ENCODE data around the gene KLHL26. TPM values are rescaled to one million over a fixed set of nuclear protein-coding genes. Genes with fewer than 3 reads are reported as not detected.
A peak's percentile ranks its signal among the peaks of the same experiment; 100 is the strongest.

The KLHL26 gene
- total RNA-seq, 1 donor from 2014 or later: 2.1 TPM

DNA sequence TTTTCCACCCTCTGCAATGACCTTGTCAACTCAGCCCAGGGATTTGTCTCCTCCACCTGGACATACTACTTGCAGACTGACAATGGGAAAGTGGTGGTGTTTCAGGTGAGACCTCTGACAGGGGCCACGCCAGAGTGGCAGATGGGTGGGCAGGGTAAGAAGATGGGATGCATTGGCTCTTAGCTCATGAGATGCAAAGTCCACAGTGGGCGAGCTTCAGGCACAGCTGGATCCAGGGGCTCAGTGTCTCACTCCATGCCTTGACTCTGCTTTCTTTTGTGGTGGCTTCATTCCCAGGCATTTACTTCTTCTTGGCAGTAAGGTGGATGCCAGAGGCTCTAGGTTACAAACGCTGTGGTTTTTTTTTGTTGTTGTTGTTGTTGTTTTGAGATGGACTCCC, 20.8 kb upstream of the KLHL26 start:
- DNase-seq: no peak

GRCh38 chr19:18617562-18617961, 19.3 kb upstream of the KLHL26 start:
- no peak for DNase-seq

DNA sequence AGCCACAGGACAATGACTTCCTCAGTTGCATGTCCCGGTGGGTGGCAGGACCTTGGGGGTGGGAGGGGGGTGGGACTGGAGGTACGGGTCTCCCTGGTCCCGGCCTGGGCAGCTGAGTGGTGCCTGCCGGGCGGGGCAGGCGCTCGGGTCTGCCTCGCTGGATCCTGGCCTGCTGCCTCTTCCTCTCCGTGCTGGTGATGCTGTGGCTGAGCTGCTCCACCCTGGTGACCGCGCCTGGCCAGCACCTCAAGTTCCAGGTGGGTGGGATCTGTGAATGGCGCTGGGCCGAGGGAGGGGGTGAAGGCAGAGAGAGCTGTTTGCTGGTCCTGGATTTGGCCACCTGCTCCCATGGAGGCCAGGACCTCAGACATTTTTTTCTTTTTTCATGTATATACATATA, 18.6 kb upstream of the KLHL26 start:
- no peak for DNase-seq

- no peak for DNase-seq
Observed at GRCh38 chr19:18620311-18620710, 16.5 kb upstream of the KLHL26 start.

DNA sequence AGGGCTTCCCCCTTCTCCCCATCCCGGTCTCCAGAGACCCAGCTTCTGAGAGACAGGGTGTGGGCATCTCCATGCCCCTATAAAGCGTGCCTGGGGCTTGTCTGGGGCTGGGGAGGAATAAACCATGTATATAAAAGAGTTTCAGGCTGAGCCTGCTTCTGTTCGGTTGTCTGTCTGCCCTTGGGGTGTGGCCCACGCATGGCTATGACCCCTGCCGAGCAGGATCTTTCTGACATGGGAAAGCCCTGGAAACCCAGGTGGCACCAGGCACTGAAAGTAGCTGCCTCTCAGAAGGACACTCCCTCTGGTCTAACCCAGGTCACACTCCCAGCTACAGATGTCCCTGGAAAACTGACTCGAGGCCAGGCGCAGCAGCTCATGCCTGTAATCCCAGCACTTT, 15.9 kb upstream of the KLHL26 start:
- DNase-seq: no peak

DNA sequence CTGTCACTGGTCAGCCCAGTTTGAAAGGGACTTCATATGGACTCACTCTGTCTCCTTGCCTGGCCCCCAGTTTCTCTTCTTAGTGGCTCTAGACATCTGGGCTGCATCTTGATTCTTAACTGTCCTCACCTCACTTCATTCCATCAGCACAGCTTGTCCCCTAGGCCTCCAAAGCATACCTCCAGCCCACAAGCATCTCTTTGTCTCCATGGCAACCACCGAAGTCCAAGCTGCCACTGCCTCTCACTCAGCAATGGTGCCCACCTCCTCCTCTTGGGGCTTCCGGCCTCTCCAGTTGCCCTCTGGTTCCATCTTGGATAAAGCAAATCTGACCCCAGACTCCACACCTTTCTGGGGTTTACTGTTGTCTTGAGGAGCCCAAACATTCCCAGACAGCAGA, 9.9 kb upstream of the KLHL26 start:
- DNase-seq: no peak

- DNase-seq: peak; percentile 37
Observed at GRCh38 chr19:18629166-18630088, 7.4 kb upstream of the KLHL26 start.

- DNase-seq: no peak
Observed at GRCh38 chr19:18633321-18633720, 3.5 kb upstream of the KLHL26 start.

- peak; percentile 58 for DNase-seq
Observed at GRCh38 chr19:18634612-18635297, 2.1 kb upstream of the KLHL26 start.

DNA sequence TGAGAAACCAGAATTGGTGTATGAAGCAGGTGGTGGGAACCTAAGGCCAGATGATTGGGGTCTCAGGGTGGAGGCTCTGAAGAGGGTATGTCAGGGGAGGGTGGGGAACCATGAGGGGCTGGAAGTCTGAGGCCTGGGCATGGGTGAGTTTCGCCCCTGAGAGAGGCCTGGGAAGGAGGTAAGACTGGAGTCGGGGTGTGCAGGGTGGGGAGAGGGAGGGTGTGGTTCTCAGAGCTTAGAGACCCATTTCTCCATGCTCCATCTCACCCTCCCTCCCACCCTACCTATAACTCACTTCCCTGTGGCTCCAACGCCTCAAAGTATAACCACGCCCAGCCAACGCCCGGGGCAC, 1.0 kb upstream of the KLHL26 start:
- no peak for DNase-seq

DNA sequence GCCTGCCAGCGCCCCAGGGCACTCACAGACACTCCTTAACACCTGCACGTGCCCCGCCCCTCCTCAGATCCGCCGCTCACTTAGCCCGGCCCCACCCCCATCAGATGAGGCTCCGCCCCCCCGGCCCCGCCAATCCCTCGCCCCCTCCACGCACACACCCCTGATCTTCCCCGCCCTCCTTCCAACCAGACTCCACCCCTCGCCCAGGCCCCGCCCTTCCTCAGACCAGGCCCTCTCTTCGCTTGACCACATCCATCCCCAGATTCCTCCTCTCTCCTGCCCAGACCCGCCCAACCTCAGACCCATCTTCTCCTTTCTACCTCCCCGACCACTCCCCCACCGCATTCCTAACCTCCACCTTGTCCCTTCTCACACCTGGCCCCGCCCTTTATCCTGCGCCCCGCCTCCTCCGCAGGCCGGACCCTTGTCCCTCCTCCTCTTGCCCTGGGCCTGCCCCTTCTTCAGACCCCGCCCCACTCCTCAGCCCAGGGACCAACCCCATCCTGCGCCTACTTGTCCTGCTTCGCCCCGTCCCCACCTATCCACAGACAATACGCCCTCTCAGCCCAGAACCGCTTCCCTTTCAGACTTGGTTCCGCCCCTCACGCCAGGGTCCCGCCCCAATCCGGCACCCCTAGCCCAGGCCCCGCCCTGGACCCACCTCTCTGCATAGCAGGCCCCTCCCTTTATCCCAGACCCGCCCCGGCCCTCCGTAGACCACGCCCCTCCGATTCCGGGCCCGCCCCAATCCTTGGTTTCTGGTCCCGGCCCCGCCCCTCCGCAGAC, 452 bp upstream of the KLHL26 start:
- peak; percentile 80 for DNase-seq

GRCh38 chr19:18637673-18638630, 1.1 kb downstream of the KLHL26 start:
- DNase-seq: no peak

DNA sequence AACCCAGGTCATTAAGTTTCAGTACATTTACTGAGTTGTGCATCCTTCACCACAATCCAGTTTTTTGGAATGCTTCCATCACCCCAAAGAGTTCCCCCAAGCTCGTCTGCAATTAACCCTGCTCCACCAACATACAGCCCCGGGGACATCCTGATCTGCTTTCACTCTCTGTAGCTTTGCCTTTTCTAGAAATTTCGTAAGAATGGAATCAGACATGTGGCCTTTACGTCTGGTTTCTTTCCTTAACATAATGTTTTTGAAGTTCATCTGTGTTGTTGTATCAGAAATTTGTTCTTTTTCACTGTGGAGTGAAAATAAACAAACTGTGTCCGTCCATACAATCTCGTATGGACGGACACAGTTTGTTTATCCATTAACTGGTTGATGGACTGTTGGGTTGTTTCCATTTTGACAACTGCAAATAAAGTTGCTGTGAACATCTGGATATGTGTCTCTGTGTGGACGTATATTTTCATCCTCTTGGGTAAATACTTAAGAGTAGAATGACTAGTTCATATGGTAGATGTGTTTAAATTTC, 2.9 kb downstream of the KLHL26 start:
- no peak for DNase-seq

DNA sequence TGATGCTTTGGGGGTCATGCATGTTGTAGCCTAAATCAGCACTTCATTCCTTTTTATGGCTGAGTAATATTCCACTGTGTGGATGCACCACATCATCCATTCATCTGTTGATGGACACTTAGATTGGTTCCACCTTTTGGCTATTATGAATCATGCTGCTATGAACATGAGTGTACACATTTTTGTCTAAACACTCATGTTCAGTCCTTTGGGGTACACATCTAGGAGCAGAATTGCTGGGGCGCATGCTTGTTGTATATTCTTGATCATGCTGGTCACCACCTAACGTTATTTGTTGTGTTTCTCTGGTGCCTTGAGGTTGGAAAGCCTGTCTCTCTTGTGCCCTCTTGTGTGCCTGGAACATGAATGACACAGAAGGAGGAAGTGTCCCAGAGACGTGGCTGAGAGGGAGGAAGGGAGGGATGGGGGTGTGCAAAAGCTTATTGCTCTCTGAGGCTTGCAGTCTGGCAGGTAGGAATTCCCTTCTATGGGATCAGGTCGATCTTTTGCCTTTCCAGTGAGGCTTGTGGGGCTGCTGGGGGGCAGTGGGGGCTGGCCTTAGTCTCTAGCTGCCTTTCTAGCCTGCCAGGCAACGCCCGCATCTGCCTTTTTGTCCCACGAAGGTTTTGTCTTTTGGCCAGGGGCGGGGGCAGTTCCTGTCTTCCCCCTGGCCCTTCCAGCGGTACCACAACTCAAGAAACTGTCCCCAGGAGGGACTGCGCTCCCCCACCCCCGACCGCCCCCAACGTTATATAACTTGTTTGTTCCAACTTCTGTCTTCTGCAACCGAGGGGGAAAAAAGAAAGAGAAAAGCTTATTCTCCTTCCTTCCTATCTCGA, 7.6 kb downstream of the KLHL26 start:
- DNase-seq: no peak

DNA sequence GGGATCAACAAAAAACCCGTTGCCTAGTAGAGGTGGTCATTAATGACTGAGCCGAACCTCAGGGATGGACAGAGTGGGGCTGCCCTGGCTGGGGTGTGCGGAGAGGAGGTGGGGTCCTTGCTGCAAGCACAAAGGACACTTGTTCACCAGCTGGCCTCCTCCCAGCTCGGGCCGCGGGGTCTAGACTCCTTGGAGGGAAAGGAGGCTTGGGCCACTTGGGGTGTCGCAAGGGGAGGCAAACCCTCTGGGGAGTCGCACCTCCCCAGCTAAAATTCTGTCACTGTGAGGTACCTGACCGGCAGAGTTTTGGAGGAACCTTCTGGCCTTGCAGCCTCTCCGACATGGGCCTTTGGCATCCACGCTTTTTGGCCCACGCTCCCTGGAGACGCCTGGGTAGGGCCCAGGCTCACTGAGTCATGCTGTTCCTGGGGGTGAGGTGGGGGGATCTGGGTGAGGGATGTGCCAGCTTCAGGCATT, 8.2 kb downstream of the KLHL26 start:
- DNase-seq: no peak

DNA sequence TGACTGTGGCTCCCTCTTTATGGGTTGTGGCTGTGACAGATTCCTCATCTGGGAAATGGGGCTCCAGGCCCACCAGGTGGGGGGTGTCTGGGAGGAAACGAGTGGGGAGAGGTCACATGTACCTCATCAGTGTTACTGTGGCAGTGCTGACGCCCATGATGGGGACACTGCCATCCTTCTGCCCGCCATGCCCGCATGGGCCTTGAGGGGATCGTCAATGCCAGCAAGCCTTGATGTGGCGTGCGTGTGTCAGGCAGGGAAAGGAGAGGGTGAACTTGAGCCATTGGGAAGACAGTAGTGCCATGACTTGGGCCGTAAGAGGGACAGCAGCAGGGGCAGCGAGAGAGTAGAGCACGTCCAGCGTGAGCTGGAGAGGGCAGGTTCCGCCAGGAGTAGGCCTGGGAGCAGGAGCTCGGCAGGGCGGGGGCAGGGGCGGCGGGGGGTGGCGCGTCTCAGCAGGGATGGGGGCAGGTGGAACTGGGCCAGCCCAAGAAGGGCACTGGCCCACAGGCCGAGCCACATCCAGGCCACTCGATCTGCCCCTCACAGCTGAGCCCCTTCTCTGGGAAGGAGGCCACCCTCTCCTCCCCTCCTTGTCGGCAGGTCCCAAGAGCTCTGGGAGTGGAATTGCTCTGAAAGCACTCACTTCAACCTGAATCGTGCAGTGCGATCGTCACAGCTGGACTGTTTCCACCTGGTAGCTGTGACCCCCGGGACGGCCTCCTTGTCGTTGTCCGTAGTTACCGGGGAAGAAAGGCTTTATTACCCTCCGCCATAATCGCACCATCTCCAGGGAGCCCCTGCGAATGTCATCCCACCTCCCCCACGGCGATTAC, 9.9 kb downstream of the KLHL26 start:
- DNase-seq: no peak

DNA sequence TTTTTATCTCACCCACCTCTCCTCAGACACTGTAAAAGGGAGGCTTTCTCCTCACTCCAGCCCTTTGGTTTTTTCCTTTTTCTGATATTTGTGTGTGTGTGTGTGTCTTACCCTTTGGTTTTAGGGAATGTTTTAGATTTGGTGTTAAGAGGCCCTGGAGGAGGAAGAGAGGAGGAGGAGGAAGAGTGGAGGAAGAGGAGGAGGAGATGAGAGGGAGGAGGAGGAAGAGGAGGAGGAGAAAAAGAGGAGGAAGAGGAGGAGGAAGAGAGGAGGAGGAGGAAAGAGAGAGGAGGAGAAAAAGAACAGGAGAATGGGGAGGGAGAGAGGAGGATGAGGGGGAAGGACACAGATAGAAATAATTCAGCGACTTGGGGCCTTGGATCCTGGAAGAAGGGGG, 10.5 kb downstream of the KLHL26 start:
- DNase-seq: no peak

- DNase-seq: no peak
Observed at GRCh38 chr19:18647807-18648206, 11.0 kb downstream of the KLHL26 start.

DNA sequence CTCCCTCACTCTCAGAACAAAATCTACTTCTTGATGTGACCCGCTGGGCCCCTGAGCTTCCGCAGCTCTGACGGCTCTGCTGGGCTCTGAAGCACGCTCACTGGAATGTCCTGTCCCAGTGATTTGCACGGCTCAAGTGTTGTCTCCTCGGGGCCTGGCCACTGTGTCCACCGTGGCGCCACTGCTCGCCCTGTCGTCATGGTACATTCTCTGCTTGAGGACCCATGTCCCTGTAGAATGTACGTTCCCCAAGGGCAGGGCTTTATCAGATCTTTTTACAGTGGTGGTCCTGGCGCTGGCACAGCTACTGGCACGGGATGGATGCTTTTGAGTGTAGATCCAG, 12.1 kb downstream of the KLHL26 start:
- peak; percentile 13 for DNase-seq

Measured in skin of body (tissue), 2 donors.